Measurements from ENCODE around the gene USP6NL.

Gene USP6NL

DNA sequence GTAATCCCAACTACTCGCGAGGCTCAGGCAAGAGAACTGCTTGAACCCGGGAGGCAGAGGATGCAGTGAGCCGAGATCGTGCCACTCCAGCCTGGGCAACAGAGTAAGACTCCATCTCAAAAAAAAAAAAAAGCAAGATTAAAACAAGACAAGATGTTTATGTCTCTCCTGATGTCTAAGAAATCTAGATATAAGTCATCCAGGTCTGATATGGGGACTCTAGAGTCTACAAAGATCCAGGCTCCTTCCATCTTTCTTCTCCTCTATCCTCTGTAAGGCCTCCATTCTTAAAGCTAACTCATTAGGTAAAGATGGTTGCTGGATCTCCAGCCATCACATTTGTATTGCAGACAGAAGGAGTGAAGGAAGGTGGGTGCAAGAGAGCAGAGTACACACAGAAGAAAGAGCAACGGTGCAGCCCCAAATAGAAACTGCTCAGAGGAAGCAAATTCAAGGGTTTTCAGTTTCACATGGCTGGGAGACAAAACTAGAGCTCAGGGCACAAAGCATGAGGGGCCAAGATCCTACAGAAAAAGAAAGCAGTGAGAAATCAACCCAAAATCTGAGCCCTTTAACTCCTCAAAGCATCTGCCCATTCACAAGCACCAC, 57.6 kb downstream of the USP6NL start:
- DNase-seq (ENCODE audit: low read depth, low spot score), result no peak

DNA sequence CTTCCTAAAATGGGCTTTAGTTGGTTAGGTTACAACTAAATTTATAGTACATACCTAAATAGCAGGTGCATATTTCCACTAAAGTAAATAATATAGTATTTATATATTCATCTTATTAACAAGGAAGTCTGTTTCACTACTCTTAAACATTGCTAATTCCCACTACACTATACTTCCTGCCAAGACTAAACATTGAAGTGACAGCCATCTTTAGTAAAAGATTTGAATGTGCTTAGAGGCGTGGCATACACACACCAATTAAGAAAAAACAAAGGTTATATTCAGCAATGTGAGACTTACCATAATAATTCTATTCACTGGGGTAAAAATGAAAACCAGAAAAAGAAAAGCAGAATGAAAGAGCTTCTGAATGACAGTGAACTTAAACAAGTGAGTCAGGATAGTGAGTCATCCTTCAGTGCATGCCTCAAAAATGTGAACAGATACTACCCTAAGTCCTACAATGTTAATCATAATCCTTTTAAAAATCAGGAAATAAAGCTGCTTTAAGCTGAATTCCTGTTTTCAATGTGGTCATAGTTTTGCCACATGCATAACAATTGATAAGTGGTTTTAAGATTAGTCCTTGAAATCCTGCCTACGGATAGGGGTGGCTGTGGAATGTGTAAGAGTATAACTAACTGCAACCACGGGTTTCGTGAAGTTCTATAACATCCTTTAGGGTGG, 59.4 kb downstream of the USP6NL start:
- DNase-seq (ENCODE audit: low read depth, low spot score), result peak; percentile 41

DNA sequence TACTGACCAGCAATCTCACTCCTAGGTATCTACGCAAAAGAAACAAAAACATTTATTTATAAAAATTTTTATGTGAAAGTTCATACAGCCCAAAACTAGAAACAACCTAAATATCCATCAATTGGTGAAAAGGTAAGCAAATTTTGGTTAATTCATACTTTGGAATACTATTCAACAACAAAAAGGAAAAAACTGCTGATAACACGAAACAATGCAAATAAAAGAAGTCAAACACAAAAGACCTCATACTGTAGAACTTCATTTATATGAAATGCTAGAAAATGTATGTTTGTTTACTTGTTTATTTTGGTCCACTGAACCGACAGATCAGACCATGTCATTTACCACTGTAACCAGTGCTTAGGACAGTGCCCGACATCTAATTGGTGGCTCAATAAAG, 60.3 kb downstream of the USP6NL start:
- DNase-seq (ENCODE audit: low read depth, low spot score), result no peak

DNA sequence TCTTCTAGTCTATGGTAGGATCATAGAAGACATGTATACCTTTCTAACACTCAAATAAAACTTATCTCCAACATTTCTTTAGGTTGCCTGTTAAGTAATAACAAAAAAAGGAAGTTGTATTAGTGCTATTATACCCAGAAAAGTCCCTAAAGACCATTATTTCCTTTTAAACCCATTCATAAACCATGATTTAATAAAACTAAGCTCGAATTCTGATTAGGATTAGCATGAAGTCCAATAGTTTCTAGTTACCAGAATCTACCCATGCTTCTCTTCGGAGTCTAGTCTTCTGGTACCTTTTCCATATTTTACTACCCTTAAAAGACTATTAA, 62.7 kb downstream of the USP6NL start:
- DNase-seq (ENCODE audit: low read depth, low spot score), result no peak

DNA sequence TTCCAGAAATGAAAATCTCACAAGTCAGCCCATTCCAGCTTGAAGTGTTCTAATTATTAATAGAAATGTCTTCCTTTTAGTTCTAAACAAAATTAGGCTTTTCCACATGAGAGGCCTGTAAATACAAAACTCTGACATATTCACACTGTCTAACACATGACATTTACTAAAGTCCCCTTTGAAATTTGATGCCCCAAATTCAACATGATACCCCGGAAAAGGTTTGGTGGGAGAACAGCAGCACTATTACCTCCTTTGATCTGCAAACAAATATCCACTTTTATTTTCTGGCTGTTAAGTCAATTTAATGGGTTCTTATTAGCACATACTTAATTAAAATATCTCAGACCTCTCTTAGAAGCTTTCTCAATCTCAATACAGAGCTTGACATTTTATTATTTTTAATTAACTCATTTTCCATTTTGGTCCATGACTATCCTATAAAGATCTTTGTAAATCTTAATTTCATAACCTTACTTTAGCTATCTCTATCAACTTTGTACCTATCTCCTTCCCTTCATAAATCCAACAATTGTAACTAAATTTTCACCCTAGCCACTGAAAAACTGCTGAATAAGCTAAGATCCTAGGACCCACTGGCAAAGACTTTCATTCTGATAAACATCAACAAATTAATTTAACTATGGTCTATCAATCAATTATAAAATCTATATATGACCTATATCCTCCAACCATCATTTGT, 63.2 kb downstream of the USP6NL start:
- no peak for DNase-seq (ENCODE audit: low read depth, low spot score)

DNA sequence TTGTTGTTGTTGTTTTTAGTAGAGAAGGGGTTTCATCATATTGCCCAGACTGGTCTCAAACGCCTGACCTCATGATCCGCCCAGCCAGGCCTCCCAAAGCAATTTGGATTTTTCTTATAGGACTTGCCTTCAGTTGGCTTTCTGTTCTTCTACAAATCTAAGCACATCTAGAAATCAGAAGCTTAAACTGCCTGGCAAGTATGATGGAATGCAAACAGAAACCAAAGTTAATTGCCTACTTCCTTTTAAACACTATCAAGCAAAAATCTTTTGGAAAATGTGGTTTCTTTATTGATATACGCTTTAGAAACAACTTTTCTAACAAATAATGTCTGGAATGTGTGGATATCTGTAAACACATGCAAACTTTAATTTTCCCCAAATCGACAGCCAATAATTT, 64.9 kb downstream of the USP6NL start:
- no peak for DNase-seq (ENCODE audit: low read depth, low spot score)

DNA sequence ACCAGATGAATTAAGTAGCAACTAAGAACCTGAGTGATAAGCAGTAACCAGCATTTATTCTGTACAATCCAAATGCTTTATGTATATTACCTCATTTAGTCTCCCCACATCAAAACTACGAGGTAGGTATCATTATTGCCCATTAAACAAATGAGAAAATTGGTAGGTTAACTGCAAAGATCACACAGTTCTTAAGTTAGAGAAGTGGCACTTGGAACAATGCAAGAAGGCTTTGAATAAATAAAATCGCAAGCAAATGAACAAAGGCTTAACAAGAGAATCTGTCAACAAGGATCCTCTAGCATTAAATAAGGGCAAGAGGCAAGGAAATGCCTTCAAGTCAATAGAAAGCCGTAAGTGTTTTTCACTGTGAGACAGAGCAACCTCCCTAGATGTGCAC, 70.2 kb downstream of the USP6NL start:
- DNase-seq (ENCODE audit: low read depth, low spot score), result no peak

DNA sequence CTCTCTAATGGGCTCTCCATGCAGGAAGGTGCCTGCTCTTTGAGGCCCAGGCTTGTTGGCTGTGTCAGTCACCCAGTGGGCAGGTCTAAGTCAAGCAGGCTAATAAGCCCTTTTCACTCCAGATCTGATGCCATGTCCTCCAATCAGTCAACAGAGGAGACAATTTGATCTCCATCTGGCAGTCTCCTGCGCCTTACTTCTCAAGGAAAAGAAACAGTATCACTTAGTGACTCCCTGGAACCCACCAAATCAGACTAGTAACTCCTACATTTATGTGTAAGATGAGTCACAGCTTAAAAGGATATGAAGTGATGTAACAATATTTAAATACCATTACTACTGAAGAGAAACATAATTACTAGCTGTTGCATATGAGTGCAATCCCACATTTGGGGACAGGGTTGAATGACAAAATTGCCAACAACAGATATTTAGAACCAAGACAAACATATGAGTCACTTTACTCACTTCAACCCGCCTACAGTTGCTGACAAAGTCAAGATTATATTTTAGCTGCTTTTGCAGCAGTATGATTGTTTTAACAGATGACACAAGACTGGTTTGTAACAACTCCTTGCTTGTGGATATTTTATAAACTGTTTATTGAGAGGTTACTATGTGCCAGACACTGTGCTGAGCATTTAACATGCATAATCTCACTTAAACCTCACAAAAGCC, 72.1 kb downstream of the USP6NL start:
- DNase-seq (ENCODE audit: low read depth, low spot score), result no peak

DNA sequence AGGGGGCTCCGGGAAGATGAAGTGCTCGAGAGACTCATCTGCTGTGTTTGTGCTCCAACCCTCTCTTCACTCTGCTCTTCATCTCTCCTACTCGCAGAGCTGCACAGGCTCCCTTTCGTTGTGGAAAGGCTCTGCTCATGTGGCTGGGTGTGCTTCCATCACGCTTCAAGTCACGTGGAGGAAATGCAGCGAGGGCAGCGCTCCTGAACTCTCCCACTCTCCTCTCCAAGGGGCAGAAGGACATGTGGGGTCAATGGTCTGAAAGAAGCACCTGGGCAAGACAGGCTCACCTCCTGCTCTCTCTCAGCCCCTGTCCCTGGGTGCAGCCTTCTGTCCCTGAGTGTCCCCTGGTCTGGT, 72.6 kb downstream of the USP6NL start:
- no peak for DNase-seq (ENCODE audit: low read depth, low spot score)

DNA sequence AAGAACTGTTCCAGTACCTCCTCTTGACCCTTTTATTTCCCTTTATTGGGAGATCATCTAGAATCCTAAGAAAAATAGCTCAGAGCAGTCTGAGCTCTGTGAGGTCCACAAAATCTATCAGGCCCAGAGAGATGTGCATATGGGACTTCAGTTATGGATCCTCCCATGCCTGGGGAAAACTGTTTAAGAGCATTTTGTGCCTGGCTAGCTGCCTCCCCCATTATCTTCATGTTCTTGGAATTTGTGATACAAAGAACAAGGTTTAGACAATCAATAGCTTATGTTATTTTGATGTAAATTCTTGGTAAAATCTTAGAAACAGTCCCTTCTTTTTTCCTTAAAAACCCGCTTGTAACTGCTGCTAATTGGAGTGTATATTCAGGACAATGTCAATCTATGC, 75.2 kb downstream of the USP6NL start:
- DNase-seq (ENCODE audit: low read depth, low spot score), result no peak

DNA sequence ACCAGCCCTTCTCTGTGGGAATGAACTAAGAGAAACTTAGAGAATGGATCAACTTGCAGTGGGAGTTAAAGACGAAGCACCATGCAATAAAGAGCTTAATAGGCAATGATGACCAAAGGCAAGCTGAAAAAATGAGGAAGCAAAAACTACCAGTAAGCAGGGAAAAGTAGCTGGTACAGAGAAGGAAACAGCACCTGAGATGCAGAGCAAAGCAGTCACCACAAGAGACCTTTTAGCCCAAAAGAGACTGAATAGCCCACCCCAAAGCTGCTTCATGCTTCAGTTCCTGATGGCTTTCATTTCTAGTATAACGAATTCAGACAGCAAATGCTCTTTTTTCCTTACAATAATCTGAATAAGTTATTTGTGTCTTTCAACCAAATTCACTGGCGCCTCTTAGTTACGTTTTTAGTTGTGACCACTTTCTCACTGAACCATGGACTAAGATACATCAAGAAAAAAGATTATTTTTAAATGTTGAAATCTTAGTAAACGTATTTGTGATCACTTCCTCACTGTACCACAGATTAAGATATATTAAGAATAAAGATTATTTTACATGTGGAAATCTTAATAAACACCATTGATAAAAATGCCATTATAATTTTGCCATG, 76.0 kb downstream of the USP6NL start:
- DNase-seq (ENCODE audit: low read depth, low spot score), result no peak

DNA sequence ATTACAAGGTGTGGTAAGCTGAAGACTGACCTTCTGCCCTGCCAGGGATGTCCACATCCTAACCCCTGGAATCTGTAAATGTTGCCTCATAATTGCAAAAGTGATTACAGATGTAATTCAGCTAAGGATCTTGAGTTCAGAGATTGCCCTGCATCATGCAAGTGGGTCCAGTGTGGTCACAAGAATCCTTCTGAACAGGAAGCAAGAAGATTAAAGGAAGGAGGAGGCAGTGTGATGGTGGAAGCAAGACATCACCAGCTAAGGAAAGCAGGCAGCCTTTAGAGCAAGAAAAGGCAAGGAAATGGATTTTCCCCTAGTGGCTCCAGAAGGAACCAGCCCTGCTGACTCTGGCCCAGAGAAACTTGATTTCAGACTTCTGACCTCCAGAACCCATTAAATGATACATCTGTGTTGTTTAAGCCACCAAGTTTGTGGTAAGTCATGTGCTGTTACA, 78.1 kb downstream of the USP6NL start:
- DNase-seq (ENCODE audit: low read depth, low spot score), result no peak

DNA sequence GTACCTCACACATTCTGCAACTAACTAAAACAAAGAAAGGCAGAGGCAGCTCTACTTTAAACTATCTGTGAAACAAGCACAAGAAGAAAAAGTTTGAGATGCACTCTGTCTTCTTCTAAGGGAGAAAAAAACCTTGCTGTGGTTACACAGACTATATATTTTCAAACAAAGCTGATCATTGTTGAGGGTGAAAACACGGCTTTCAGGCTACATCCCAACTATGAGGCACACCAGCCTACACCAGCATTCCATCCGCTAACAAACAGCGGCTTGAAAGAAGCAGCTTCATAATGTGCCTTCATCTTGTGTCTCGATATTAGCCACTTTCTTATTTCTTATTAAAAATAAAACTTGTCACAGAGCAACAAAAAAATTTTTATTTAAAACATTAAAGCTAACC, 79.1 kb downstream of the USP6NL start:
- no peak for DNase-seq (ENCODE audit: low read depth, low spot score)

DNA sequence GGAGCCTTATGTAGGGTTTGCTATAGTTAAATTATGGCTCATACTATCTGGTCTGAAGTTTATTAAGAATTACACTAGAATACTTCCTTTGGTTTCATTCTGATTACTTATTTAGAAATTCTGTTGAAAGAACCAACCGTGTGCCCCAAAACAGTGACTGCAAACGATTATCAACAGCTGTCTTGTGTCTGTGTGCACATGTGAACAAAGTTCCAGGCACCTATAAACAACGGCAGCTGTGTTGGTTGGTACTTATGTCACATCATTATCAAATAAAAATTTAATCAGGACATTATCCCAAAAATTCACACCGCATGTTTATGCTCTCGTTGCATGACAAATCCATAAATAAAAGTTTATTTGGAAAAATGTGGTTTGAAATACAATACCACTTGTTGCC, 80.6 kb downstream of the USP6NL start:
- no peak for DNase-seq (ENCODE audit: low read depth, low spot score)

DNA sequence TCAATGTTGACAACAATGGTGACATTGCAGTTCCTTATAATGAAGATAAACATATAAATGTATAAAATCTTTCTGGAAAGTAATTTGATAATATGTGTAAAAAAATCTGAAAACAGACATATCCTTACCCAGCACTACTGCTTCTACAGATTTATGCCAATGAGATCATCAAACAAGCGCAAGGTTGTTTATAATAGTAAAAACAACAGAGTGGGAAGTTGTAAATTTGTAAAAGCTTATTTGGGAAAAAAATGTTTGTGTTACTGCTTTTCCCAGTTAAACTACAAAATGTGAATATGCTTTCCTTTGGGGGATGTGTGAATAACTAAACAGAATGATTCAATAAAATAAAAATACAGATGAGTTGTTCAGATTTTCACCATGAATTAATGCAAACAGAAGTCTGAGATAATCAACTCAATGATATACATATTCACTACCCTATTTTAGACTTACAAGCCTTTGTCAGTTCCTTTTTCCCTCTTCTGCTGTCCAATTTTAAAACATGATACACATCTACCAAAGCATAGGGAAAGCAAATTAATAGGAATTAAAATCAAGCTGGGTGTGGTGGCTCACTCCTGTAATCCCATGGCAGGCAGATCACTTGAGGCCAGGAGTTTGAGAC, 82.1 kb downstream of the USP6NL start:
- no peak for DNase-seq (ENCODE audit: low read depth, low spot score)

DNA sequence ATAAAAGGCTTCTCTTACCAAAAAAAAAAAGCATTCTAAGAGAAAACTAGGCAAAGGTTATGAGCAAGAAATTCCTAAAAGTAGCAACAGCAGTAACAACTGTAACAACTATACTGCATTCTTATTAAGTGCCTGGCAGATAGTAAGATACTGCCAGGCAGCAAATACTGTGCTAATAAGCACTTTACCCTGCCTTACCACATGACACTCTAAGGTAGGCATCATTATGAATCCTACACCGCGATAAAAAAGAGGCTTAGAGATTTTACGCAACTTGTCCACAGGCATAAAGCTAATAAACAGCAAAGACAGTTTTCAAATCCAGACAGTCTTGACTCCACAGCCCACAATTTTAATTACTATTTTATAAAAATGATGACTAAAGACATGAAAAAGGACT, 83.2 kb downstream of the USP6NL start:
- no peak for DNase-seq (ENCODE audit: low read depth, low spot score)

DNA sequence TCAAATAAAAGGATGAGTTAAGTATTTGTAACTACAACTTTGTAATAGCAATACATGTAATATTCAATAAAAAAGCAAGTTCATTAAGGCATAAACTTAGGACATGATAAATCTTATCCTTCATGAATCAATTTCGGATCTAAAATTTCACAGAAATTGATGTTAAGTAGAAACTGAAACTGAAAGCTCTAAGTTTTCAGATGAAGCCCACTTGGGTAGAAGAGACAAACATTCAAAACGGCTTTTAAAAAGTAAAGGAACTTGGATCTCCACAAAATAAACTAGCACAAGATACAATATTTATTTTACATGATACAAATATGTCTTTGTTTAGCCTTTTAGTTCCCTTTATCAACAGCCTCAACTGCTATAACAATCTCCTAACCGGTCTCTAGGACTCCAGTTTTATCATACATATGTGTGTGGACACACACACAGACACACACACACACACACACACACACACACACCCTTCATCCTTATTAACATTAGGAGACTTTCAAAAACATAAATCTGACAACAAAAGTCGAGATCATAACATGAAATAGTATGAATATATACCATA, 83.7 kb downstream of the USP6NL start:
- no peak for DNase-seq (ENCODE audit: low read depth, low spot score)

DNA sequence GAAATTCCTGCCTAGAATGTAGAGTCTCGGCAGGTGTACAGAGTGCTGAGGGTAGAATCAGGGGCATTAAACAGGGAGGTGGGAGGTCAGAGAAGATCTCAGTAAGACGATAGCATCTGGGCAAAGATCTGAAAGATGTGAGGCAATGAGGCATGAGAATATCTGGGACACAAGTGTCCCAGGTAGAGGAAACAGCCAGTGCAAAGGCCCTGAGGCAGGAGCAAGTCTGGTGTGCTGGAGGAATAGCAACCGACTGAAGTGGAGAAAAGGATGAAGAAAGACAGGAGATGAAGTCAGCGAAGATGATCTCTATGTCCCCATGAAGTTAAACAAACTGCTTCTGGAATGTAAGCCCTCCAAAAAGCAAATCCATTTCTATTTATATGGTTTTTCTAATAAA, 84.4 kb downstream of the USP6NL start:
- DNase-seq (ENCODE audit: low read depth, low spot score), result no peak

DNA sequence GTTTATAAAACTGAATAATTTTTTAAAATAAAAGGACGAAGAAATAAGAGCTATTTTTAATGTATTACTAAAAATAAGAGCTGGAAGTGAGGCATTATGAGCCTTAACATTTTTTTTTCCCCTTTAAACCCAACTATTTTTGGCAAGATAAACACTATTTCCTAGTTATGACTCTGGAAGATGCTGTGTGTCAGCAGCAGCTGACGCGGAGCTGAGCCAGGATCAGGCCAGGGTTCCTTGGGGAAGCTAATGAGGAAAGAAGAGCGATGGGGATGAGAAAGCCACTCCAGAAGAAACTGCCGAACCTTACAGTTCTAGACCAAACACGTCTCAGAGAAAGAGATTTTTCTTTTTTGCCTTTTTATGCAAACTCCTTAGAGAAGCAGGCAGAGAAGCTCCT, 85.9 kb downstream of the USP6NL start:
- no peak for DNase-seq (ENCODE audit: low read depth, low spot score)

DNA sequence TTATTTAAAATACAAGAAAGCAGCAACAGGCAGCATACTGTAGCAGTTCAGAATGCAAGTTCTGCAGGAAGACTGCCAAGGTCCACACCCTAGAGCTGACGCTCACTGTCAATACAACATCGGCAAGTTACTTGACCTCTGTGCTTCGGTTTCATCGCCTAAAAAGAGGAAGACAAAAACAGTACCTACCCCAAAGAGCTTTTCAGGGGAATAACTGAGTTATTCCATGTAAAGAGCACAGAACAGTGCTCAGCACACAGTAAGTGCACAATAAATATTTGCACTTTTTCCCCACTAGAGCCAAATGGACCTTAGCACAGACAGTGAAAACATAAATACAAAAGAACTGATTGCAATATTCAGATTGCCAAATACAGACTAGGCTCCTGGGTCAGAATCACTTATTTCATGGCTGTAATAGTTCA, 88.6 kb downstream of the USP6NL start:
- DNase-seq (ENCODE audit: low read depth, low spot score), result no peak

DNA sequence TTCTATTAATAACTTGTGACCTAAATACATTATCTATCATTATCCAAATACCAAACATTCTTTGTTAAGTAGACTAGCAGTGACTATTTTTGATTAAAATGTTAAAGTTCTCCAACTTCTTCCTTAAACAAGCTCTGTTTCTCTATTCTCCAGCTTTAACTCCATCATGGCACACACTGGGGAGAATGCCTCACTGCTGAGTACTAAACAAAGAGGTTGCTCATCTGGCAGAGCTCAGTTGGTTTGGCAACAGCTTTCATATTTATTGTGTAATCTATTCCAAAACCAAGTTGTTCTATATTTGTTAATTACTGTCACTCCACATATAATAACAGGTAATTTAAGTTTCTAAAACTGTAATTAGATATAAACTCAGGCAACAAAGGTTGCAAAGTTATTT, 89.6 kb downstream of the USP6NL start:
- DNase-seq (ENCODE audit: low read depth, low spot score), result no peak

DNA sequence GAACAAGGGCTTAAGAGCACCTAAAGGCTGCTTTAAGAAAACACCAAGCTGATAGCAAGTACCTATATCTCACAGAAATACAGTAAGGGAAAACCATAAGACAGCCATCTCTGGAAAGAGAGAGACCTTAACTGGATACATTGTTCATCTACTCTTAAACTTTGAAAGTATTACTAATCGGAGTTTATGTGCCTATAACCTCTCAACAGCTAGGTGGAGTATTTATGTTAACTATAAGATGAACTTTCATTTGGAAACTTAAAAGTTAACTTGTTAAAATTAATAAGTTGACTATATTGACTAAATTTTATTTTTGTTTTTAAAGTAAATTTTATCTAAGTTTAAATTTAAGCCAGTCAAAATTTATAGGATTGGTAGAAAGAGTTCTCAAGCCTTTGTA, 90.6 kb downstream of the USP6NL start:
- DNase-seq (ENCODE audit: low read depth, low spot score), result no peak
